Activated CD4-positive, alpha-beta T cell treated with anti-CD3 and anti-CD28 coated beads, Interleukin-10, Interleukin-2, amounts not matched to agents 100 ng/mL and 50 ng/mL, durations not matched to agents 16 hours and 8 hours (primary cell): Measurements from ENCODE around the gene MAP3K8.

Experiments
- DNase-seq: peaks from one replicate; pipeline ENCODE4 v3.0.0-alpha.2; 2020

The MAP3K8 gene

GRCh38 chr10:30491916-30492515 lies 58.0 kb downstream of the MAP3K8 start:
- no peak for DNase-seq

GRCh38 chr10:30493609-30494530 lies 59.9 kb downstream of the MAP3K8 start:
- DNase-seq: no peak

DNA sequence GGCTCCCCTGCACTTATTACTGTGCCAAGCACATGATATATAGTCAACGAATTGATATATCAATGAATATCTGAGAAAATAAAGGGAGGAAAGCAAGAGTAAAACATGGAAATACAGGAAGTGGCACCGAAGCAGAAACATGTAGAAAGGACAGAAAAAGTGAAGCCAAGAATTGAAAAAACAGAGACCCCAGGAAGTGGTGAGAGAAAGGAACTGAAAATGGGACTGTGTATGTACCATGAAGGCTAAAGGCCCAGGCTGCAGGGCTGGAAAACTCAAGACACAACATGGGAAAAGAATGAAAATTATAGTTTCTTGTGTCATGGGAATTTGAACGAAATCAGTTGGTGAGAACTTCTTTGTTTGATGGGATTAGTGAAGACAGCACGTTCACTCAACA lies 60.6 kb downstream of the MAP3K8 start:
- no peak for DNase-seq

GRCh38 chr10:30495687-30496086 lies 61.7 kb downstream of the MAP3K8 start:
- DNase-seq: no peak

- DNase-seq: no peak
These were observed 65.8 kb downstream of the MAP3K8 start for GRCh38 chr10:30499816-30500215.

GRCh38 chr10:30500534-30500933 lies 66.5 kb downstream of the MAP3K8 start:
- DNase-seq: no peak

DNA sequence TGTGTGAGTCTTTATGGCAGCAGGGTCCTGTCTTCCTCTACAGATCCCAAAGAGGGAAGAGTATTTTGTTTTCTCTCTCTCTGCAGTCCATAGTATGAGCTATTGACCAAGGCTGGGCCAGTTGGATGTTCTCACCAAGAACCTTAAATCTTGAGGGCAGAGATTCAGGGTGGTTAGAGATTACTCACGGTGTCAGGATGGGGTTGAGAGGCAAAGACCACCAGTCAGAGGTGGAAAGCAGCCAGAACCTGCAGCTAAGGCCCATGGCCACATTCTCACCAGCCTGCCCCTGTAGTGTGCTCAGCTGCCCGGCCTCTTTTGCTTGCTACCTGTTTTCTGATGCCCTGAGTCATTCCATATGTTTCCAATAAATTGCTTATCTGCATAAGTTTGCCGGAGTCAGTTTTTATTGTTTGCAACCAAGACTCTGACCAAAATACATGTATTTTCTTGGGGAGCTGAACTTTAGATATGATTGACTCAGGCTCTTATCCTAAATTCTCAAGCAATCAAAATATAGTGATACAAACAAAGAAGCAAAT lies 67.0 kb downstream of the MAP3K8 start:
- no peak for DNase-seq

DNA sequence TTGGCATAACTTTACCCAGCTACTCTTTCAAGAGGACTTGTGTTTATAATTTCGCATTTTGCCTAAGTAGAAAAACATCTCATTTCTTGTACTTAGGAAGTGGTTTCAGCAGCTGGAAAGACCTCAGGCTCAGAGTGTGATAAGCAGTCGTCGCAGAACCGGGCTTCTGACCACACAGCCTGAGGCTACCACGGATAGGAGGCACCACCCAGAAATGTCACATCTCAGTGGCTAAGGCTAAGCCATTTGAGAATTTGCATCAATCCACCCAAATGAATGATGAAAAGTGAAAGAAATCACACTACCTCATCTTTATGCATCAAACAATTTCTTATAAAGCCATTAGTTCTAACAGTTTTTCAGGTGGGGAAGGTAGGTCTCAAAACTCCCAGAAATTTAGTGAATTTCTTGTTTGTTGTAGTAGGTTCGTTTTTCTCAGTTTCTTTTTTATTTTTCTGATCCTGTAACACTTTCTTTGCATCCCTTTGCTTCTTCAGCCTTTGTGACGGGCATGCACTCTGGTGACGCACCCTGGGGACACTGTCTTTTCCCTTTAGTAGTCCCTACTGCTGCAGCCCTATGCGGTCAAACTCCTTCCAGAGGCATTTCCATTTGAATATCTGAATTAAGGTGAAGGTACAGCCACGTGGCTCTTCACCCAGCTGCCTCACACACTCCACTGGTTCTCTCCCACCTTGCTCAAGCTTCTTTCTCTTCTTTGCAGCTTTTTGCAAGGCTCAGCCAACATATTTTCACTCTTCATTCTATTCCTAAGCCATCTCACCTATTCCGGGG lies 68.5 kb downstream of the MAP3K8 start:
- DNase-seq: peak; percentile 80

DNA sequence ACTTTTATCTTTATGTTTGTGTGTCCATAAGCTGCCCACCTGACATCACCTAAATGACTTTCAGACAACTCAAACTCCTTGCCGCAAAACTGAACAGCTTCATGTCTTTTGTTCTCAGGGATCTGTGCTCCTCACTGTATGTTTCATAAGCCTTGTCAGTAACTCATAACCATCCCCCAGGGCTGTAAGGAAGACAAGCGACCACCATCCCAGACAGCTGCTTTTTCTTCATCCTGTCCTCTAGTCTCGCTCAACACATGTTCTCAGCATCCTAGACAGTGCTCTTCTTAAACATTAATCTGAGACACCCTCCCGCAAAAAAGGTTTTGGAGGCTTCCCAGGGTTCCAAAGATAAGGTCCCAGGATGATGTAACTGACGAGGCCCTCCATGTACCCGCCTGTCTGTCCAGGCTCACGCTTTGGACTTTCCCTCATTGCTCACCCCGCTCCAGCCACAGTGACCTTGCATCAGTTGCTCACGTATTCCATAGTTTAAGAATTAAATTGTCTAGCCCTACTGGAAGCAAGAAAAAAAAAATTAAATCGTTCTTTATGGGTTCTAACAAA lies 69.8 kb downstream of the MAP3K8 start:
- DNase-seq: no peak

- no peak for DNase-seq
These were observed 71.7 kb downstream of the MAP3K8 start for GRCh38 chr10:30505543-30506298.

DNA sequence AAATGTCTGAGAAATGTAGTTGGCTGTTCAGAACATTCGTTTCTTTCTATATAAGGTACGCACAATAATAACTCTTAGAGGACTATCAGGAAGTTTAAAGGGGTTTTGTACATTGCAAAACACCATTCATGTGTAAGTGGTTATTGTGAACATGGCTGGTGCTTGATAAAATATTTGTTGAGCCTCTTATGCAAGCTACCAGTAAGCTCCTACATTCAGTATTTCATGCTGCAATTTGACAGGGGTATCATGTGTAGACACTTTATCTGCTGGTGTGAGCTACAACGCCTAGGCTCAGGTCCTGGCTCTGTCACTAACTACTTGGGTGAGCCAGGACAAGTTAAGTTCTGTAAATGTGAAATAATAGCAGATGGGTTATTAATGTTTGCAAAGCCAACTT lies 75.5 kb downstream of the MAP3K8 start:
- DNase-seq: no peak

- DNase-seq: peak; percentile 73
These were observed 76.4 kb downstream of the MAP3K8 start for GRCh38 chr10:30510184-30510931.

- no peak for DNase-seq
These were observed 77.1 kb downstream of the MAP3K8 start for GRCh38 chr10:30510932-30511700.
